Stomach (tissue), 4 donors: ENCODE results near the gene SAP25.

Source experiments
- CTCF ChIP-seq, 7 experiments: fragments of 450-650 bp in 4 of 7; fragments of 200-600 bp in 3 of 7; sonication (generic) in 3 of 7; IDR thresholded peaks; one replicate each; pipeline ENCODE4 v1.5.1; 2016 to 2019; ENCODE audit warnings: antibody characterized with exemption in 7 of 7, control low read depth in 2 of 7, mild to moderate bottlenecking in 1 of 7
- POLR2A ChIP-seq, 4 donors: fragments of 450-650 bp; IDR thresholded peaks; one replicate each; pipeline ENCODE4 v1.6.1; 2016; ENCODE audit warnings: antibody characterized with exemption in 4 of 4, control low read depth in 2 of 4, mild to moderate bottlenecking in 1 of 4, moderate library complexity in 1 of 4
- POLR2AphosphoS5 ChIP-seq, 3 donors: sonication (generic); formaldehyde crosslinking; IDR thresholded peaks; one replicate each; pipeline ENCODE4 v1.6.1; 2016; ENCODE audit warnings: antibody characterized with exemption in 3 of 3

DNA sequence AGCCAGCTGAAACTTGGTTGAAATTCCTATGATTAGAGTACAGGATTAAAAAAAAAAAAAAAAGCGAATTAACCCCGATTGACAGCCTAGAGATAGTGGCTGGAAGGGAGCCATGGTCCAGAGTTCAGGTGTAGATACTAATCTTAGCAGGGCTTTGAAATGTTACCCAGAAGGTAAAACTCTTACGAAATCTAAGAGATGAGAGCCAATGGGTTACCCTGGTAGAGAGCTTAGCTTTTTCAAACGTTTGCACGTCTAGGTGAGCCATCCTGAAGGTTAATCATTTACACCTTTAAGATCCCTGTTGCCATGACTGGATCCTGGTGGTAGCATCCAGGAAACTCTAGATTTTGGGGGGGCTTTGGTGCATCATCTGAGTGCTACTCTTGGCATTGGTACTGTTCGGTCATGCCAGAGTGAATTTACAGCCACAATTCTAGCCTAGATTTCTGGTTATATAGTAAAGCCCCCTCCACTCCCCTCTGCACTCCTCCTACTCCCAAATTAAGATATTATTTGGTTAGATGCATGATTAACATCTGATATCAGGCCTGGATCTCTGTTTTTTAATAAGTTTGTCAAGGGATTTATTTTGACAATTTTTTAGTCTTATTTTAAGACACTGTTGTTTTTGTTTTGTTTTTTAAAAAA, 33.5 kb downstream of the SAP25 start:
- TF ChIP-seq CTCF (IDR thresholded peaks at IDR 0.05) (no peak), POLR2AphosphoS5 (IDR thresholded peaks at IDR 0.05) (peak in 1 of 3 donors; percentile 11), POLR2A (IDR thresholded peaks at IDR 0.05) (no peak)
